GM18507 (cell line): ENCODE measurements around the gene NRXN3.

Source experiments
- DNase-seq: peaks from one replicate; pipeline ENCODE4 v3.0.0; 2011; ENCODE audit warnings: low read depth; ENCODE audit not compliant: insufficient read length; ENCODE audit errors: extremely low spot score
- FAIRE-seq: peaks from 2 replicates; lab custom pipeline; 2011; peaks lifted over from hg19 to GRCh38; lab: Jason Lieb, UNC

Gene NRXN3

GRCh38 chr14:79578470-79578869 is 1408.3 kb downstream of the NRXN3 start:
- DNase-seq: no peak

GRCh38 chr14:79580414-79580813 is 1410.2 kb downstream of the NRXN3 start:
- no peak for DNase-seq

More at GRCh38 chr14:79578470-79578869, 1408.3 kb downstream of the NRXN3 start:
- FAIRE-seq: no peak

GRCh38 chr14:79580906-79581305 is 1410.7 kb downstream of the NRXN3 start:
- DNase-seq: no peak
- FAIRE-seq: no peak

More at GRCh38 chr14:79580414-79580813, 1410.2 kb downstream of the NRXN3 start:
- no peak for FAIRE-seq

DNA sequence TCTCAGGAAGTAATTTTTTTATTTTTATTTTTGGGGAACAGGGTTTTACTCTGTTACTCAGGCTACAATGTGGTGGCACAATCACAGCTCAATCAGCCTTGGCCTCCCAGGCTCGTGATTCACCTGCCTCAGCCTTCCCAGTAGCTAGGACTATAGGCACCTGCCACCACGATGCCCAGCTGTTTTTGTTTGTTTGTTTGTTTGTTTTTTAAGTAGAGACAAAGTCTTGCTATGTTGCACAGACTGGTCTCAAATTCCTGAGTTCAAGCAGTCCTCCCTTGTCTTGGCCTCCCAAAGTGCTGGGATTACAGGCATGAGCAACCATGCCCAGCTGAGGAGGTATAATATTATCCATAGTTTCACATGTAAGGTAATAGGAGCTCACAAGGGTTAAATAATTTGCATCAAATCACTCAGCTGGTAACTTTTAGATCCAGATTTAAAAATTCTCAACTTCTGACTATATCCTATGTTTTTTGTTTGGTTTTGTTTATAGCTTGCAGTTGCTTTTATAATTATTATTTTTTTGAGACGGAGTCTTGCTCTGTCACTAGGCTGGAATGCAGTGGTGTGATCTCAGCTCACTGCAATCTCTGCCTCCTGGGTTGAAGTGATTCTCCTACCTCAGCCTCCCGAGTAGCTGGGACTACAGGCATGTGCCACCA is 1411.9 kb downstream of the NRXN3 start:
- FAIRE-seq (no peak), DNase-seq (no peak)

DNA sequence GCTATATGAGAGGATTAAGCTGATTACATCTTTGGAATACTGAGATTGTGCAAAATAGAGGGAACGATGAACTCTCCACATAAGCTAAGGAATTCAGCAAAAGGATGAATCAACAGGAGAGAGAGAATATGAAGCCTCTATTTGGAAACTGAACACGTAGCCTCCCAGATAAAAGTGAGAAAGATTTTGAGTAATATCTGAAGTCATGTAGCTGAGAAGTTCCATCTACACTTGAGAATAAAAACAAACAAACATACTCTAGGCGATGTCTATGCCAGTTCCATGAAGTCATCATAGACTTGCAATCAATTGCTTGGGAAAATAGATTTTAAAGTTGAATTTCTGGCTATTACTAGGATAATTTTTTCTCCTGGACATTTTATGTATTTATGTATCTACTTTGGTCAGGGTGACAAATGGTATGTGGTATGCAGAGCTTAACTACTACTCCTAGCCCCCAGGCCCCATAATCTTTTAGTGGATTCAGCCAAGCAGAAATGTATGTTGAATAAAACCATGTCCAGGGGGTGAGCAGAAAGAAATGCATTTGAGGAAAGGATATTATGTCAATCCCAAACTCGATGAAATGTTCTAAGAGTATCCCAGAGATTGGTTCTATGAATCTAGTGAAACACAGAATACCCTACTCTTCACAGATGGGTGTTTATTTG is 1413.7 kb downstream of the NRXN3 start:
- FAIRE-seq: no peak
- DNase-seq: no peak

DNA sequence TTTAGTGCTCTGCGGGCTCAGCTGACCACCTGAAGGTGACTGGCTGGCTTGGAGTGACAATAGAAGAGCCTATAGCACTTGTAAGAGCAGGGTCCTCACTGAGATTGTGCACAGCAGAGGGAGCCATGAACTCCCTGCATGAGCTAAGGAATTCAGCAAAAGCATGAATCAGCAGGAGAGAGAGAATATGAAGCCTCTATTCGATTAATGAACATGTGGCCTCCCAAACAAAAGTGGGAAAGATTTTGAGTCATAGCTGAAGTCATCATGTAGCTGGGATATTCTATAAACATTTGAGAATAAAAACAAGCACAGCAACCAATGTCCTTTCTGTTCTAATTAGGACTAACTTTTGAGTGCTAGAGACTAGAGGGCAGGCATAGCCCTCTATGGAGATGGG is 1414.5 kb downstream of the NRXN3 start:
- no peak for FAIRE-seq

GRCh38 chr14:79585845-79586244 is 1415.7 kb downstream of the NRXN3 start:
- FAIRE-seq (no peak), DNase-seq (no peak)

More for the DNA sequence above, 1414.5 kb downstream of the NRXN3 start:
- no peak for DNase-seq

DNA sequence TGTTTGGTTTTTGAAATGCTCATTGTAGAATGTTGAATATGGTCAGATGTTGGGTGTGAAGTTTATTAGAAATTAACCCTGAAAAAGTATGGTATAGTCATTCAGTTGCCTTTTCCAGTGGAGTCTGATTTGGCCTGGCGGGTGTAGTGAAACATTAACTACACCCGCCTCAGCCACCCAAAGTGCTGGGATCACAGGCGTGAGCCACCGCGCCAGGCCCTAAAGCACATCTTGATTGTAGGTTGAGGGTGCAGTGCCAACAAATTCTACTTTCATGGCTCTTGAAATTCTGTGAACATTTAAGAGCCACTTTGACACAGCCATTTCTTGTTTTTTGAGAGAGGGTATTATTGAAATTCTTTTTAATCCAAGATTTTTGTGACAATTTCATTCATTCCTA is 1416.2 kb downstream of the NRXN3 start:
- DNase-seq (no peak), FAIRE-seq (no peak)

GRCh38 chr14:79586989-79587598 is 1416.9 kb downstream of the NRXN3 start:
- no peak for DNase-seq
- FAIRE-seq: no peak

DNA sequence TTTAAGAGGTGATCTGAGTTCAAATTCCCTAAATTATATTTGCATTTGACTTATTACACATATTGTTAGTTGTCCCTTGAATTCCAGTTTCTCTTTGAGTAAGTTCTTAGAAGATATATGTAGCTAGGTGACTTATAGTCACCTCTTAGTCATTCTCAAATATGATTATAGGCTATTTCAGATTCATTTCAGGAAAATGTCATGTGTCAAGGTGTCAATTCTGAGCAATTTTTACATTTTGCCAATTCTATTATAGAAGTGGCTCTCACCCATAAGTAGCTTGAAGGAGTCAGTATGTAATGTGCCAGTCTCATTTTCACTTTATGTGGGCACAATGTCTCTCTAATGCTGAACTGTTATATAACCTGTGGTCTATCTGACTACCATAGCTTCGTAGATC is 1417.7 kb downstream of the NRXN3 start:
- DNase-seq (no peak), FAIRE-seq (no peak)

DNA sequence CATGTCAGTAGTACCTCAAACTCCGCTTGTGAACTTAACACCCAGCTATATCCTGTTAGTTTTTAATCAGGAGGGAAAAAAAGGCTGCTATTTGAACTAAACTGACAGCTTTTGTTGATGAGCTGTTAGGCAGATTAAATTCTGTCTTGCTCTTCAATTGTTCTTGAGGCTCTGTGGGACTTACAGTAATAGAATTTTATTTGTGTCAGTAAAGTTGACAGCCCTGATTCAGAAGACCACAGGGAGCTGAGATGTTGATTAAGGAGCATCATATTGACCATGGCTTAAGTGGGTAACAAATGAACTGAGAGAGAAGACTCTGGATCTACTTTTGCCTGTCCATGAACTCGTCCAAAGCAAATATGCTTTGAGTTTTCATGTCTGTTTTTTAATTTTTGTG is 1418.2 kb downstream of the NRXN3 start:
- no peak for DNase-seq

GRCh38 chr14:79596551-79596950 is 1426.4 kb downstream of the NRXN3 start:
- FAIRE-seq (no peak), DNase-seq (no peak)

More for the DNA sequence above, 1418.2 kb downstream of the NRXN3 start:
- FAIRE-seq: no peak

- no peak for FAIRE-seq
- no peak for DNase-seq
Measured at GRCh38 chr14:79597566-79597965, 1427.4 kb downstream of the NRXN3 start.

GRCh38 chr14:79598339-79598738 is 1428.2 kb downstream of the NRXN3 start:
- no peak for DNase-seq
- no peak for FAIRE-seq

DNA sequence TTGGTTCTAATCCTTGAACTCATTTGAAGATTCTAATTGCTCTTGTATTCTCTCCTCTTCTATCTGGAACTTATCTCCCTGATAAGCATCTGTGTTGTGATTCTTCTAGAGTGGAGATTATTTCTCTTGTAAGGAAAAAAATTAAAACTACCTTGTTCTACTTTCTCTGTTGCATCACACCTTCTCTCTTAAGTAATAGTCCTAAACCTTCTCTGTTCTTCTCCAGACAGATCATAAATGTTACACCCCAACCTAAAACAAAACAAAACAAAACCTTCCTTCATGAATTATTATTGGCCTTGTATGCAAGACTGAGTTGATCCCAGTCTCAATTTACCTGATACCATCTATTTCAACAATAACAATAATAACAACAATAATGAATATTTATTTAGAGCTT is 1429.1 kb downstream of the NRXN3 start:
- FAIRE-seq: no peak
- no peak for DNase-seq

GRCh38 chr14:79600406-79600805 is 1430.2 kb downstream of the NRXN3 start:
- DNase-seq (no peak), FAIRE-seq (no peak)

GRCh38 chr14:79601579-79601978 is 1431.4 kb downstream of the NRXN3 start:
- FAIRE-seq (no peak), DNase-seq (no peak)

DNA sequence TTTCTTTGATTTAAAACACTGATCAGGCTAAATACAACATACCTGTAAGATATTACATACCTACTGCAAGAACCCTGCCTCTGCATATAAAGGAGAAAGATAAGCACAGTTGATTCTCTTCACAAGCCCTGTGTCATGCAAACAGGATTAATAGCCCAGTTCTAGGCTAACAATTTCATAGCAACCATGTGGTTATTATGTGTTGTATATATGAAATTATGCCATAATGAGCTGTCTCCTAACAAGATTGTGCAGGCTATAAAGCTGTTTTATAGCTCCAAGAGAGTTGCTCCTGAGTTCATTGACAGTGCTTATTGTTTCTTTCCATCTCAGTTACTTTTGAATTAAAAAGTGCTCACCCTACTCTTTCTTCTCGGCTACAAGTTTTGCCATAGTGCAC is 1431.9 kb downstream of the NRXN3 start:
- no peak for FAIRE-seq
- no peak for DNase-seq

DNA sequence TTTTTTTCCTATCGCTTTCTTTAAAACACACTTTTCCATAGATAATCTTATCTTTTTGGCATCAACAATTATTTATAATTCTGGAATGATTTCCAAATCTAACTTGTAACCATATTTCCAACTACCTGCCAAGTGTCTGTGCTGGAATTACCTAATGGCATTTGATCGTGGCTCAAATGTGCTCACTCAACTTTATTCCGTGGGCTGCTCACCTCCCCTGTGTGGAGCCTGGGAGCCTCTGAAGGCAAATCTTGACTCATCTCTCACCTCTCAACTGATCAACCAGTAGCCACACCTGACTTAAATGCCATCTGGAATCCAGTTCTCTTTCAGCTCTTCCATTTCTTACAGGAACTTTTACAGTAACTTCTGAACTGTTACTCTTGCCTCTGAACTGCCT is 1432.6 kb downstream of the NRXN3 start:
- FAIRE-seq (no peak), DNase-seq (no peak)

DNA sequence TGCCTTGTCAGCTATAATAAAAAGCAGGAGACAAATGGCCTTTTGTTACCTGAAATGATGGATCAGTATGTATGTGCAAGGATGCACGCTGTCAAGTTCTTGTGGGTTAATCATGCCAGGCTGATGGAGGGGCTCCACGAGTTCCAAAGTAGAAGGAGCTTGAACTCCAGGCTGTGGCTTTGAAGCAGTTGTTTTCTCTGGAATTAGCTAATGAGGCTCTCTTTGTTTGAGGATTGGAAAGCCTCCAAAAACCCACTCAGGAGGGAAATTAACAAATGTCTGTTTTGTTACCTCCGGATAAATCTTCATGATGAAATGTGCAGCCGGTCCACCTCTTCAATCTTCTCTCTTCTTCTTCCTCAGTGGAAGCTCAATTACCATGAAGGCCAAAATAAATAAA is 1435.7 kb downstream of the NRXN3 start:
- FAIRE-seq (no peak), DNase-seq (no peak)

DNA sequence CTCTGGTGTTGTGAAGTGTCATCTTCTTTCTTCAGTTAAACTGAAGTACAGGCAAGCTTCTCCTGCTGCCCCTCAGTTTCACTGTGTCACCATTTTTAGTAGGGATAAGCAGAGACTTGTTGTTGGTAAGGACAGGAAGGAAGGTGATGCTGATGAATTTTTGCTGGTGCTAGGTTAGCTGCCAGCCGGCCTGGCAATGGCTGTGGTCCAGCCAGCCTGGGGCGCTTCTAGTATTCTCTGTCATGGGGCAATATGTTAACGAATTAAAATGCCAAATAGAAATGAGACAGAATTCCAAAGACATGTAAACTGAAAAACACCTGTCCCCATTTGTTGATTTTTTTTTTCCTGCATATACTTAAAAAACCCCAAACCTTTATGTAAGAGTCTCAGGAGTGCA is 1438.3 kb downstream of the NRXN3 start:
- no peak for DNase-seq

More for the DNA sequence above, 1438.3 kb downstream of the NRXN3 start:
- no peak for FAIRE-seq
